SIG-M5 treated with dmso at 0.1 percent for 504 hours (cell line): ENCODE results near the gene ALCAM.
"Not testable (repeated sequence)": the region's sequence is repeated elsewhere in the genome, so short reads cannot be mapped to it uniquely, and the experiment has no call there.

Experiments
- DNase-seq: peaks from one replicate; lab custom pipeline; 2025; ENCODE audit not compliant: unreplicated experiment; lab: John Stamatoyannopoulos, UW

The ALCAM gene

DNA sequence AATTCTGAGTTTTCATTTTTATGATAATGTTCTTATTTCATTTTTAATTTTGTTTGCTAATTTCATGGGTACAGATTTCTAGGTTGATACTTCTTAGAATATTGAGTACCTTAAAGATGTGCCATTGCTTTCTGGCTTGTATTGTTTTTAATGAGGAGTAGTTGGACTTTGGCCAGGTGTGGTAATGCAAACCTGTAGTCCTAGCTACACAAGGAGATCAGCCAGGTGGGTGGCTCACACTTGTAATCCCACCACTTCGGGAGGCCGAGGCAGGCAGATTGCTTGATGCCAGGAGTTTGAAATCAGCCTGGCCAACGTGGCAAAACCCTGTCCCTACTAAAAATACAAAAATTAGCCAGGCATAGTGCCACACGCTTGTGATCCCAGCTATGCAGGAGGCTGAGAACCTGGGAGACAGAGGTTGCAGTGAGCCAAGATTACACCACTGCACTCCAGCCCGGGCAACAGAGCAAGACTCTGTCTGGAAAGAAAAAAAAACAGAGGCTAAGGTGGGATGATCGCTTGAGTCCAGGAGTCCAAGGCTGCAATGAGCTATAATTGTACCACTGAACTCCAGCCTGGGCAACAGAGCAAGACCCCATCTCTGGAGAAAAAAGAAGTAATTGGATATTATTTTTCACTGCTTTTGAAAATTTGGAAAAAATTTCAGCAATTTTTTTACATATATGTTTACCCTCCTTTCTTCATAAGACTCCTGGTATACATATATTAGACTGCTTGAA is 198.0 kb downstream of the ALCAM start:
- DNase-seq = no peak

DNA sequence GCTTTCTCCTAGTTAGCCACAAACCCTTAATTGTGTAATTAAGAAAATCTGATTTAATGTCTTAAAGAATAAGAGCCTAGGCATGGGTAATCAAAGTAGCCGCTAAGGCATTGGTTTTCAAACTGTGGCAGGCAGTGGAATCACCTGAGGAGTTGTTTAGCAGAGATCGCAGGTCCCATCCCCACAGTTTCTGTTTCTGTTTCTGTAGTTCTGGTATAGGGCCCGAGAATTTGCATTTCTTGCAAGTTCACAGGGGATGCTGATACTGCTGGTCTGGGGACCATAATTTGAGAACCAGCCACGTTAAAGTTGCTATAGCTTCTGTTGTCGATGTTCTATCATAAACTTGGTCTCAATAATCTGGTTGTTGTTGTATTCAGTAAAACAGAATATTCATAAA is 204.3 kb downstream of the ALCAM start:
- DNase-seq = no peak

DNA sequence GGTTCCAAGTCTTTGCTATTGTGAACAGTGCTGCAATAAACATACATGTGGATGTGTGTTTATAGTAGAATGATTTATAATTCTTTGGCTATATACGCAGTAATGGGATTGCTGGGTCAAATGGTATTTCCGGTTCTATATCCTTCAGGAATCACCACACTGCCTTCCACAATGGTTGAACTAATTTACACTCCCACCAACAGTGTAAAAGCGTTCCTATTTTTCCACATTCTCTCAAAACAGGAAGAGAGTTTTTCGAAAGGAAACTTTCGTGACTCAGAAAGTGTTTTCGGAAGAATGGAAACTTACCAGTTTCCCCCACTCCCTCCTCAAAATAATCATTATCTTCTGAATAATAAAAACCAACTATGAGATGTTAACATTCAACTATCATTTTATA is 205.8 kb downstream of the ALCAM start:
- no peak for DNase-seq

DNA sequence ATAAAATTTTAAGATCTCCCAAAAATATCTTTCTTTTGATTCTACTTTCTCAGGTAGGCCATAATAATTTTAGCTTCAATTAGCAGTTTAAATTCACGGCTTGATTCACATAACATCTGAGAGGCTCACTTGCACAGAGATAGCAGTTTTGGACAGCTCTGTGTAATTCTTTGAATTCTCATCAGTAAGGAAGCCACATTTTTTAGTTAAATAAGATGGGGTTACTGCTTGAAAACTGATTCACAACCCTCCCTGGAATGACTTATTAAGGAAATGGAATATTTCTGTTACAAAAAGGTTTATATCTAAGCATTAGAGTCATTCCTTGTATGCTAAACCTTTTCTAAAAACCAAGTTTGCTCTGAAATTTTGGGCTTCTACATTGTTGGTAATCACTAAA is 212.7 kb downstream of the ALCAM start:
- no peak for DNase-seq

DNA sequence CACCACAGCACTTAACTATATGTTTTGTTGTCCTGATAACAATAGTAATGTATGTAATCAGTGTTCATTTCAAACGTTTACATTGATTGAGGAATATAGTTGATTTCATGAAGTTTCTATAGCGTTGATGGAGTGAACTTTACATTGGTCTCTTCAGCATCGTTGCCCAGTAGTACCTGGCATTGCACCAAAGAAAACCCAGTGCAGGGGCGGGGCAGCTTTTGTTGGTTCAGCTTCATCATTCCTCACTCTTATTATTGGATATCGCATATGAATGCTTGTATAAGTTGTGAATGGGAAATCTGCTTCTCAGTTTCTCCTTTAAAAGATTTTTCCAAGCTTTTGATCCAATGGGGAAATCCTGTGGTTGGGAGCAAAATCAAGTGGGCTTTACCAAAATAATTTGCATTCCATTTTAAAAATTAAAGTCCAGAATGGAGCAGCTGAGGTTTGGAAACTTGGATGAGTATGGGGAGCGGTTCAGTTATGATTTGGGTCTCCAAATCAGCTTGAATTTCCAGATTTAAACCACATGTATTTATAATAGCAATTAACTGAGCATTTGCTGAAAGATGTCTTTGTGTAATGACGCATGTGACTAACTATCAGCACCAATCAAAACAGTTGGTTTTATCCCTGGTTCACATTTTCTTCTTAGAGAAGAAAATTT is 213.7 kb downstream of the ALCAM start:
- no peak for DNase-seq

DNA sequence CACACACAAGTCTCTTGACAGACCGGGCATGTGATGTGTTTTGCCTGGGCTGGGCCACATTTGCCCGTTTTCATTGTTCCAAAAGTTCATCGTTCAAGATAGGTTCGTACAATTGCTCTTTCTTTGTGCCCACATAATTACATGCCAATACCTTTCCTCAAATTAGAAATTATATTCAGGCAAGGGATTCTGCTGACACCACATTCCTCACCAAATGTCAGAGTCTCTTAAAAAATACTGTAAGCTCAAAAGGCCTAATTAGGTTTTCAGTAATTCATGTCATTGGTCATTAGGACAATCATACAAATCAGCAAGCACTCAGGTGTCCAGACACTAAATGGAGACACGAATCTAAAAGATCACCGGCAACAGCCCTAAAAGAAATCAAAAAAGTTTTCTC is 215.3 kb downstream of the ALCAM start:
- DNase-seq = no peak

DNA sequence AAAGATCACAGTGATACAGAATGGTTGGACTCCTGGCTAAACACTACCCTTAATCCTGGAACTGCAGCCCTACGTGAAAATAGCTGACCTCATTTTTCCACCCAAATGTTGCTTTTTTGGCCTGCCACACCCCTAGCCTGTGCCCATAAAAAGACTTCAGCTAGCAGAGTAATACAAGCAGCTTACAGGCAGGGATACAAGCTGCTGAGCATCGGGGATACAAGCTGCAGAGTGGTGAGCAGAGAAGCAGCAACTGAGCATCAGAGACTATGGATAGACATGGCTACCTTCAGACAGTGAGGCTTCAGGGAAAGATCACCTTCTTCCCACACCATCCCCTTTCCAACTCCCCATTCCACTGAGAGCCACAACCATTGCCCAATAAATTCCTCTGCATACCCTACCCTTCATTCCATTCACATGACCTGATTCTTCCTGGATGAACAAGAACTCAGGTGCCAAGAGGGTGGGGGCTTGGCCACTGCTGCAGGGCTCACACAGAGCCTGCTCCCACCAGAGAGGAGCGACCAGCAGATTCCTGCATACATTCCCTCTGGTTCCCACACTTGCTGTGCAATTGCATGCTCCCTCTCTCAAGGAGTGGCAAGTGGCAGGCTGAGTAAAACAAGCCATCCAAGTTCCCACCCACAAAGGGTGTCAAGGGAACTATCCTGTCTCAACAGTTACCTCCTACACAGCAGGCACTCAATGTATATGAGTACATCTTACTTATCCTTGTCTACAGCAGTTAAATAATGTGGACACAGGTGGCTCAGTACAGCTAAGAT is 217.5 kb downstream of the ALCAM start:
- DNase-seq = no peak

DNA sequence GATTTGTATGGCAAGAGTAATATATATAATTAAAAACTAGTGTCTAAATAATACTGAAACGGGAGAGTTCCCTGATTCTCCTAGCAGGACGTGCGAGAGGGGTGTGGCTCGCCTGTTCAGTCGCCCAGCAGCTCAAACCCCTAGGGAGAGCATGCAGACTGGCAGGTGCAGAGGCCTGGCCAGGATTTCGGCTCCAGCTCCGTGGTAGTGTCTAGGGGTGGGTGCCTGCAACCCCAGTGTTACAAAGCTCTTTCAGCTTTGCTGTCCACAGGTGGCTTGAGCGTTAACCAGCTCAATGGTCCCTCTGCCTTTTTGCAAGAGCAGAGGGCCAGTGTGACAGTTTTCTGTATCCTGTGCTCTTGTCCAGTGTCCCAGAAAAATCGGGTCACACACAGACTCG is 226.6 kb downstream of the ALCAM start:
- DNase-seq = no peak

DNA sequence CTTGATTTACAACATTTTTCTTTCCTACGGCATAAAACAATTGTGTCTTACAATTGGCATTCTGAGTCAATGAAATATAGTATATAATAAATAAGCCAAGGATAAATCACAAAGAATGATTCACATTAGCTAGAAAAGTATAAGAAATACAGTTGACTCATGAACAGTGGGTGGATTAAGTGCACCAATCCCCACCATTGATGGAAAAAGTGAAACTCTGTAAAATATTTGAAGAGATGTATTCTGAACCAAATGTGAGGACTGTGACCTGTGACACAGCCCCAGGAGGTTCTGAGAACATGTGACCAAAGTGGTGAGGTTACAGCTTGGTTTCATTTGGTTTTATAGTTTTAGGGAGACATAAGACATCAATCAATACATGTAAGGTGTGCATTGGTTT is 227.5 kb downstream of the ALCAM start:
- DNase-seq = no peak

DNA sequence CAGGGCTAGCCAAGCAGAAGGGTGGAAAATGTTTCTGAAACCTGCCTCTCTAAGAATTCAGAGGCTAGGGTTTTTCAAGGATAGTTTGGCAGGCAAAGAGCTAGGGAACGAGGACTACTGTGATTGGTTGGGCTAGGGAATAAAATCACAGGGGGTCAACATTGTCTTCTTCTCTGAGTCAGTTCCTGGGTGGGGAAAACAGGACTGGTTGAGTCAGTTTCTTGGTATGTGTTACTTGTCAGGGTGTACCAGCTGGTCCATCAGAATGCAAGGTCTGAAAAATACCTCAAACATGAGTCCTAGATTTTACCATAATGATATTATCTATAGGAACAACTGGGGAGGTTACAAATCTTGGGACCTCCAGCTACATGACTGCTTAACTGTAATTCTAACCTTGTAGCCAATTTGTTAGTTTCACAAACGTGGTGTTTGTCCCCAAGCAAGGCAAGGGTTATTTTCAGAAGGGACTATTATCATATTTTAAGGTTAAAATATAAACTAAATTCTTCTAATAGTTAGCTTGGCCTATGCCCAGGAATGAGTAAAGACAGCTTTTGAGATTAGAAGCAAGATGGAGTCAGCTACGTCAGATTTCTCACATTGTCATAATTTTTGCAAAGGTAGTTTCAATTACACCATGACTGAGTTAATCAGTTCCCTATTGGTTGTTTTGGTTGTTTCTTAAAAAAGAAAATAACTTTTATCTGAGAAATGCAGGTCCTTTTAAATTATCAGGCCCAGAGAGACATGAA is 231.5 kb downstream of the ALCAM start:
- DNase-seq = no peak

DNA sequence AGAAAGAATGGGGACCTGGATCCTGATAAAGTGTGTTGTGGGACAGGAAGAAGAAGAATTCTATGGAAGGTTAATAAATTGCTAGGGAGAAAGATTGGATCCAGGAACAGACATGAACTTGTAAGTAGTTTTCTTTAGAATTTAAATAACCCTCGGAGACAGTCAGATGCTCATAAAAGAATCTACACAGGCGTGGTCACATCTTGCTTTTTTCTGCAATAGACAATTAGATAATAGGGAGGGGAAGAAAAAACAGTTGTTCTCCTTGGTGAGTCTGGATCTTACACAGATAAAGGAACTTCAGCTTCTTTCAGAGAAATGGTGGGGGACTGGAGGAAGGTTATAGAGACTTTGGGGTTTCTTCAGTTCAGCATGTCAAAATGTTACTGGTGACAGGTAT is 232.6 kb downstream of the ALCAM start:
- no peak for DNase-seq

DNA sequence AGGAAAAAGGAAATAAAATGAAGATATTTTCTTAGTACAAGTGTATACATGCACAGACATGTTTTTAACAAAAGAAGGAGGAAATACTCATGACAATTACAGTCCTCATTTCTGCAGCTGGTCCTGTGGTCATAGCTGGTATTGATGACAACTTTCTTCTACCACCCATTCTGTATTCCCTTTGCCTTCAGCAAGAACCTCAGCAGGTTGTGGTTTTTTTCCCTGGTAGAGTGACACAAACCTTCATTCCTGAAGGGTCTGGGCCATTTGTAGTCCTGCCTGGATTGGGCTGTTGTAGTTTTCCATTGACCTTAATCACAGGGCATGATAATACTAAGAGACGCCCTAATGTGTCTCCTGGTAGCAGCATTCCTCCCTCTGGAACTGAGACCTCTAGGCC is 235.0 kb downstream of the ALCAM start:
- not testable (repeated sequence) for DNase-seq

DNA sequence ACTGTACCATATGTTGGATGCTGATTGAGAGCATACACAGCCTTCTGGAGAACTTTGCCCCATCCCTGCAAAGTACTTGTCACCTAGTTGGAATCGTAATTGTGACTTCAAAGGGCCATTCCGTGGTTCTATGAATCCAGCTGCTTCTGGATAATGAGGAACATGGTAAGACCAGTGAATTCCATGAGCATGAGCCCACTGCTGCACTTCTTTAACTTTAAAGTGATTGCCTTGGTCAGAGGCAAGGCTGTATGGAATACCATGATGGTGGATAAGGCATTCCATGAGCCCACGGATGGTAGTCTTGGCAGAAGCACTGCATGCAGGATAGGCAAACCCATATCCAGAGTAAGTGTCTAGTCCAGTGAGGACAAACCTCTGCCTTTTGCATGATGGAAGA is 235.6 kb downstream of the ALCAM start:
- DNase-seq = not testable (repeated sequence)

DNA sequence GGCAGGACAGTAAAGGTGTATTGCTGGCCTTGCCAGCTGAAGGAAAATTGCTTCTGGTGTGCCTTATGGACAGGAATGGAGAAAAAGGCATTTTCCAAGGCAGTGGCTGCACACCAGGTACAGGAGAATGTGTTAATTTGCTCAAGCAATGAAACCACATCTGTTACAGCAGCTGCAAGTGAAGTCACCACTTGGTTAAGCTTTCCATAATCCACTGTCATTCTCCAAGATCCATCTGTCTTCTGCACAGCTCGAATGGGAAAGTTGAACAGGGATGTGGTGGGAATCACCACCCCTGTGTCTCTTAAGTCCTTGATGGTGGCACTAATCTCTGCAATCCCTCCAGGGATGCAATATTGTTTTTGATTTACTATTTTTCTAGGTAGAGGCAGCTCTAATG is 236.8 kb downstream of the ALCAM start:
- DNase-seq = not testable (repeated sequence)

DNA sequence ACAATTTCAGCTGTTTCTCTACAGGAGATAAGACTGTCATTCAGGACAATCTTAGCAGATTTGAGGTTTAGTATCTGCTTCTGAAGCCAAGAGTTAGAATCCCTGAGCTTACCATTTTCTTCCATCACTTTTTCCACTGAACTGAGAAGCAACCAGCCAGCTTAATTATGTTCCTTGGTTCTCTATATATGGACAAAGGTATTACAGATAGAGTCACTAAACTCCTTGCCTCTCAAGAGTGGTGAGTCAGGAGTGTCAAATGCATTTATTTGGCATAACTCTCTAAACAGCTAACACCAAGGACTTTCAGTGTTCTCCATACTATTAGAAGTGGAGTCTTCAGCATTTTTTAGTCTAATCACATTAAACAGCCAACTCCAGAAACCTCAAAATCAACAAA is 239.3 kb downstream of the ALCAM start:
- DNase-seq = no peak

DNA sequence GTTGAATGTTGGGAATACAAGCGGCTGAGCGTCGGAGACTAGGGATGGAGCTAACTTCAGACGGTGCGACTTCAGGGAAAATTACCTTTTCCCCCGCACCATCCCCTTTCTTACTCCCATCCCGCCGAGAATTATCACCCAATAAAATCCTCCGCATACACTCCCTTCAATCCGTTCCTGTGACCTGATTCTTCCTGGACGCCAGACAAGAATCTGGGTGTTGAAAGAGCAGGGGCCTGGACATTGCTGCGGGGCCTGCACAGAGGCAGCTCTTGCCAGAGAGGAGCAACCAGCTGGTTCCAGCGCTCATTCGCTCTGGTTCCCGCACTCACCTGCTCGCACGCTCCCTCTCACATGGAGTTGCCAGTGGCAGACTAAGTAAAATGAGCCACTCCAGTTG is 241.9 kb downstream of the ALCAM start:
- no peak for DNase-seq

DNA sequence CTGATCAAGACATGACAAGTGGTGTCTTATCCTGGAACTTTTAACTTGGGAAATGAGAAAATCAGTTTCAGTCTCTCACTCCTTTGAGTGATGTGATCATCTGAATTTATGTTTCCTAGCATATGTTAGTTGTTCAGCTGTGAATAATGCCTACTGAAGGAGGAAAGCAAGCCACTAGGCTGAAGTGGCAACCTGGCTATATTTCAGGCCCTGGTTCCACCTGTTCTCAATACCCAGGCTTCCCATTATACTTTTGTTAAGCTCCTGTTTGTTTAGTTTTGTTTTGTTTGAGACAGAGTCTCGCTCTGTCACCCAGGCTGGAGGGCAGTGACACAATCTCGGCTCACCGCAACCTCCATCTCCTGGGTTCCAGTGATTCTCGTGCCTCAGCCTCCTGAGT is 243.8 kb downstream of the ALCAM start:
- no peak for DNase-seq

DNA sequence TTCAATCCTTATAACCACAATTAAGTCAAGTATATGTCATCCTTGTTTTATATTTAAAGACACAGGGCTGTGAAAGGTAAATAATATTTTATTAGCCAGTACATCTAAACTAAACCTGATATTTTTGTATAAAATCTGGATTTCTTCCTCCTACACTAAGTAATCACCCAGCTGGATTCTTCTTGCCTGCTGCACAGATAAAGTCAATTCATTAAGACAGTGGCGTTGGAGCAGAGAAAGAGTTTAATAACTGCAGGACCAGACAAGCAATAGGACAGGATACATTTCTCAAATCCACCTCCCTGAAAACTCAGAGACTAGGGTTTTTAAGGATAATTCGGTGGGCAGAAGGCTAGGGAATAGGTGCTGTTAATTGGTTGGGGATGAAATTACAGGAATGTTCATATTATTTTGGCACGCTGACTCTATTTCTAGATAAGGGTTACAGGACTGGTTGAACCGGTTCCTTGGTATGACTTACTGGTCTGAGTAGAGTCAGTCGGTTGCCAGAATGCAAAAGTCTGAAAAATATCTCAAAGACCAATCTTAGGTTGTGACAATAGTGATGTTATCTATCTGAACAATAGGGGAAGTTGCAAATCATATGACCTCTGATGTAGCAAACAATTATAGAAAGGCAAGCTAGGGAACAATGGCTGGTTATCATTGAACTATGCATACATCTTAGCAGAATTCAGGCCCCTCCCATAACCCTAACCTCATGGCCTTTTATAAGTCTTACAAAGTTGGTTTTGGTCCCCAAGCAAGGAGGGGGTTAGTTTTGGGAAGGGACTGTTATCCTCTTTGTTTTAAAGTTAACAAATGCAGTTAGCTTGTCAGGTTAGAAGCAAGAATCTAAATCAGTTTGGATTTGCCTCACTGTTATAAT is 244.8 kb downstream of the ALCAM start:
- DNase-seq = peak; percentile 38

DNA sequence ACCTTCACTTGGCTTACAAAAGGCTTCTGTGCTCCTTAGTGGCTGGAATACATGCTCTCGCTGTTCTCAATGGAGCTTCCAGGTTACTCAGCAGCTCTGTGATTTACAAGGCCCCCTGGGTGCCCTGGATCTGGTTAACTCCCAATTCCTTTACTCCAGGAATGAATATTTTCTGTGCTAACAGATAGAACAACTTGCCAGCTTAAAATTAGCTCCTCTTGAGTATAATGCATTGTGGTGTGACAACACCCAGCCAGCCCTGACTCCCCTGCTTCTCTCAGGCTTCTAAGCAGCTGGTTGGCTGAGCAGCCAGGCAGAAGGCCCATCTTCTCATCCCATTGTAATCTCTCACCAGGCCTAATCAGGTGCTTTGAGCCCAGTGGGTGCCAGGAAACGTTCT is 246.4 kb downstream of the ALCAM start:
- no peak for DNase-seq

DNA sequence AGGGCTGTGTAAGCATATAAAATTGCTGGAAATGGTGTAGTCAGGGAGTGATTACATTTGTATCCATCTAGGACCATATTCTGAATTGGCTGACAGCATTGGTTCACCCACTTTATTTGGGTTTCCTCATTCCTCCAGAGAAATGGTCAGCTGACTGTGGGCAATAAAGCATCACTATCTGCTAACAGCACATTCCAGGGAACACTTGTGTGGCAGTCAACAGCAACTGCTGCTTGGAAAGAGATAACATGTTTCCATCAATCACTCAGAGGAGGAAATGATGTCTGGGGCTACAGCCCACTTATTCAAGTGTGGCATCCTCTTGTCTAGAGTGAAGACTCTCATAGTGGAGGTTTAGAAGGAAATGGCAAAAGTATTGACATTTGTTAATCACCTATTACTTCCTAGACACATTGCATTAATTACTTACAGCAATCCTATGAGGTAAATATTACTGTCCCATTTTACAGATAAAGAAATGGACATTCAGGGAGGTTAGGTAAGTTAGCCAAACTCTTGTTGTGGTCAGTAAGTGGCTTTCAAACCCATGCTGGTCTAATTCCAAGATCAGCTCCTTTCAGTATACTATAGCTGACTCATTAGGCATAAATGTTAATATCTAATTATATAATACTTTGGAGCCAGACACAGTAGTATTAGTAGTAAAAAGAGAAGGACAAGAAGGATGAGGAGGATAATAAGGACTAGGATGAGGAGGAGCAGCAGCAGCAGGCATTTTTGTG is 247.8 kb downstream of the ALCAM start:
- no peak for DNase-seq
